GM12878 (cell line): ENCODE results near the gene SH2D6. TPM values are rescaled to one million over a fixed set of nuclear protein-coding genes. Genes with fewer than 3 reads are reported as not detected.

Experiments used
- ATAC-seq: fragments of 200-7000 bp; cut with Tn5 transposase; 3 replicates; pipeline ENCODE4 v1.9.1; 2020; ENCODE audit warnings: mild to moderate bottlenecking, moderate library complexity
- BruUV-seq: library from RNA; stranded (reverse); fragments of 400-500 nt; replicated peaks from 2 replicates; lab custom pipeline; 2021; lab: Mats Ljungman, UMichigan
- CTCF ChIA-PET: fragments of 300-600 bp; sonication (Branson Sonifier 250); formaldehyde crosslinking; extraction: SDS; loops from one replicate; lab custom pipeline; 2021; ENCODE audit warnings: inconsistent platforms; lab: Yijun Ruan, JAX
- POLR2A ChIA-PET: fragments of 350-600 bp; formaldehyde crosslinking; extraction: SDS; loops from one replicate; lab custom pipeline; 2021; ENCODE audit warnings: inconsistent platforms; lab: Charles Lee
- RAD21 ChIA-PET: fragments of 300-600 bp; sonication (Branson Sonifier 250); formaldehyde crosslinking; loops from one replicate; lab custom pipeline; 2023; ENCODE audit warnings: antibody characterized with exemption; ENCODE audit not compliant: unreplicated experiment; lab: Charles Lee
- SMC1A ChIA-PET: fragments of 300-600 bp; sonication (Branson Sonifier 250); formaldehyde crosslinking; loops from one replicate; lab custom pipeline; 2023; ENCODE audit not compliant: unreplicated experiment, uncharacterized antibody; lab: Charles Lee
- DNase-seq: peaks from one replicate; pipeline ENCODE4 v3.0.0-alpha.2; 2011; ENCODE audit warnings: low read depth, low spot score
- FAIRE-seq: peaks from 3 replicates; lab custom pipeline; 2011; peaks lifted over from hg19 to GRCh38; lab: Jason Lieb, UNC
- H2AFZ ChIP-seq: 2 replicates; pipeline ENCODE4 v1.6.0; 2011; ENCODE audit warnings: low read depth, low read length, control low read depth; ENCODE audit not compliant: control insufficient read depth
- H3K27ac ChIP-seq: 2 replicates; pipeline ENCODE4 v1.5.1; 2011; ENCODE audit warnings: control low read depth; ENCODE audit not compliant: control insufficient read depth, insufficient read depth
- H3K27me3 ChIP-seq, 2 experiments: replicated peaks in 1 of 2; 2 replicates each; pipeline versions ENCODE4 v1.6.0 to v1.6.1; 2011; ENCODE audit warnings: low read length in 1 of 2; ENCODE audit not compliant: control insufficient read depth in 2 of 2, insufficient read depth in 2 of 2
- H3K36me3 ChIP-seq, 2 experiments: 2 replicates each; pipeline ENCODE4 v1.5.1; 2011; ENCODE audit warnings: low read length in 1 of 2; ENCODE audit not compliant: control insufficient read depth in 2 of 2, insufficient read depth in 2 of 2
- H3K4me1 ChIP-seq: 2 replicates; pipeline ENCODE4 v1.6.1; 2011; ENCODE audit warnings: mild to moderate bottlenecking, low read length, moderate library complexity, mixed read lengths; ENCODE audit not compliant: control insufficient read depth, insufficient read depth
- H3K4me2 ChIP-seq: 2 replicates; pipeline ENCODE4 v1.6.0; 2011; ENCODE audit warnings: control low read depth; ENCODE audit not compliant: control insufficient read depth, insufficient read depth
- H3K4me3 ChIP-seq: fragments of 200-600 bp; sonication (generic); 2 replicates; pipeline ENCODE4 v1.5.1; 2016
- H3K79me2 ChIP-seq: 2 replicates; pipeline ENCODE4 v1.6.0; 2011; ENCODE audit warnings: low read length; ENCODE audit not compliant: control insufficient read depth, insufficient read depth
- H3K9ac ChIP-seq: 2 replicates; pipeline ENCODE4 v1.8.0; 2011; ENCODE audit warnings: low read length, control low read depth, mixed read lengths; ENCODE audit not compliant: control insufficient read depth, insufficient read depth
- H3K9me3 ChIP-seq: replicated peaks from 3 replicates; pipeline ENCODE4 v1.5.1; 2011; ENCODE audit warnings: mild to moderate bottlenecking, low read length; ENCODE audit not compliant: control insufficient read depth, insufficient read depth
- H4K20me1 ChIP-seq: 2 replicates; pipeline ENCODE4 v1.6.0; 2011; ENCODE audit not compliant: control insufficient read depth, insufficient read depth
- DPF2 ChIP-seq: fragments of 450-650 bp; IDR thresholded peaks from 2 replicates; pipeline ENCODE4 v1.6.1; 2017; ENCODE audit warnings: mild to moderate bottlenecking
- EED ChIP-seq: sonication (generic); IDR thresholded peaks from 2 replicates; pipeline ENCODE4 v1.6.1; 2016; ENCODE audit warnings: antibody characterized with exemption, low read depth
- EGR1 ChIP-seq, 2 experiments: IDR thresholded peaks; 1 replicate in 1 of 2; 2 replicates in 1 of 2; pipeline ENCODE4 v1.6.1; 2011 to 2012; ENCODE audit warnings: low read depth in 2 of 2, low read length in 2 of 2, borderline replicate concordance in 1 of 2, mild to moderate bottlenecking in 1 of 2, moderate library complexity in 1 of 2
- NFYA ChIP-seq: IDR thresholded peaks from 2 replicates; pipeline ENCODE4 v1.6.1; 2011; ENCODE audit warnings: low read depth, mild to moderate bottlenecking, low read length, improper control_type of control experiment, borderline replicate concordance
- POLR2AphosphoS2 ChIP-seq: IDR thresholded peaks from 2 replicates; pipeline ENCODE4 v1.6.1; 2011; ENCODE audit warnings: low read depth, mild to moderate bottlenecking, low read length, improper control_type of control experiment, moderate library complexity
- SMARCA5 ChIP-seq: fragments of 450-650 bp; IDR thresholded peaks from 2 replicates; pipeline ENCODE4 v1.6.1; 2017; ENCODE audit warnings: mild to moderate bottlenecking
- ZBTB11 ChIP-seq: fragments of 450-650 bp; formaldehyde crosslinking; IDR thresholded peaks from 2 replicates; pipeline ENCODE4 v1.5.0; 2022; ENCODE audit warnings: mild to moderate bottlenecking, missing genetic modification characterization
- ZBTB33 ChIP-seq: fragments of 450-650 bp; IDR thresholded peaks from 2 replicates; pipeline ENCODE4 v1.6.1; 2017; ENCODE audit warnings: mild to moderate bottlenecking
- WGBS: methylation state at CpG from one replicate; pipeline ENCODE4 v1.1.6; 2016; ENCODE audit warnings: low lambda C conversion rate; ENCODE audit not compliant: insufficient replicate concordance, insufficient coverage; ENCODE audit errors: missing lambda C conversion rate; 5-methylcytosine and 5-hydroxymethylcytosine counted together
- in situ Hi-C: fragments of 300-500 bp; cut with MboI; formaldehyde crosslinking; loops from 9 replicates; pipeline ENCODE4 v1.14.3; 2018; ENCODE audit warnings: mixed read lengths
- intact Hi-C: fragments of 100-400 bp; cut with micrococcal nuclease; formaldehyde crosslinking; loops from one replicate; pipeline ENCODE4 v1.14.2; 2022; ENCODE audit not compliant: unreplicated experiment
- polyA plus RNA-seq, 11 experiments: library from polyadenylated mRNA; depleted of rRNA in 4 of 11; unstranded in 6 of 11; stranded (reverse) in 5 of 11; fragments of >200 nt; fragmentation: Nextera tagmentation in 4 of 11; fragmentation: Illumina TruSeq in 1 of 11; extraction: Ambion mirVana in 4 of 11; extraction: Trizol in 1 of 11; gene quantifications; 1 replicate in 1 of 11; 2 replicates in 10 of 11; pipeline versions ENCODE4 v1.2.1 to v1.2.3, GENCODE V29; 2011 to 2016; ENCODE audit warnings: inconsistent platforms in 2 of 11, missing spikeins in 2 of 11, low read depth in 1 of 11
- total RNA-seq, 4 experiments: library from RNA; depleted of rRNA in 3 of 4; stranded (reverse); fragments of >200 nt in 3 of 4; fragmentation: Illumina TruSeq in 1 of 4; extraction: Trizol in 1 of 4; gene quantifications; 2 replicates each; pipeline versions ENCODE4 v1.2.1 to v1.2.3, GENCODE V29; 2013 to 2021

Gene SH2D6
- total and polyA plus RNA-seq, 10 of the 15 experiments (the other 5 are each of a cell fraction or from before 2014, with no cell fraction given) = 0.23 to 0.59 (median 0.34) TPM; not detected in 6

DNA sequence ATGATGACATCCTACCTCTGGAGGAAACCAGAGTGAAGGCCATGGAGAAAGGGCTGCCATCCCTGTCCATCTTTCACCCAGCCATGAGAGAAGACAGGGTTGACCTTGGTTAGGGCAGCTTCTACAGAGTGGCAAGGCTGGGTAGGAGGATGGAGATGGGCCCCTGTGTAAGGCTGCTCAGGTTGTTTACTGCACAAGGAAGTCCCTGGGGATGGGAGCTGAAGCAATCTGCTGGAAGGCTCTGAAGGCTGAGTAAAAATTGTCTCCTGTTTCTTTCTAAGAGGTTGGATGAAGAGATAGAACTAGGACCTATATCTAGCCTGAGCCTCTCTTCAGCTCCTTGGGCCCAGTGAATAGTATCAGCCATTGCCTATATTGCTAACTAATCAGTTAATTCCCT is 49.6 kb upstream of the SH2D6 start (continued):
- TF ChIP-seq ZBTB11 (CRISPR knock-in tag) (no peak), SMARCA5 (no peak), NFYA (no peak)

GRCh38 chr2:85369500-85369899 is 49.0 kb upstream of the SH2D6 start:
- Histone ChIP-seq H2AFZ (no peak overlapping the region), H3K27me3 (no peaks in the 10 kb centered on the region), H3K27ac (no peak overlapping the region), H3K4me3 (no peak overlapping the region), H3K9ac (no peak overlapping the region), H3K9me3 (no peaks in the 10 kb centered on the region), H3K4me1 (no peaks in the 10 kb centered on the region), H3K36me3 (no peaks in the 10 kb centered on the region), H3K79me2 (no peaks in the 10 kb centered on the region), H3K4me2 (no peak overlapping the region), H4K20me1 (no peaks in the 10 kb centered on the region)
- POLR2A ChIA-PET = interaction anchor here (1.6 kb wide), 1 partner anchor 16 kb away, joined by 5 read pairs; no protein-coding TSS in a partner anchor
- ATAC-seq (no peak), FAIRE-seq (no peak), DNase-seq (no peak)
- intact Hi-C loops = no loop called here
- BruUV-seq = no TSS peak
- RAD21 ChIA-PET = no interaction called here
- in situ Hi-C loops = no loop called here
- SMC1A ChIA-PET = no interaction called here
- WGBS = 91% methylated on average over 5 of the region's 5 CpGs
- TF ChIP-seq POLR2AphosphoS2 = no peak
- no peak for TF ChIP-seq ZBTB33
- no peak for TF ChIP-seq EGR1 (IDR thresholded peaks at IDR 0.05; ENCODE audit: borderline replicate concordance in 1 of 2, low read depth in 2 of 2, low read length in 2 of 2)
- TF ChIP-seq DPF2 = no peak
- TF ChIP-seq EED = no peak
- CTCF ChIA-PET = interaction anchor here (0.7 to 1.8 kb wide), 2 partner anchors 15 to 71 kb away, joined by 3 to 5 read pairs; partner anchors contain the start of genes ELMOD3 and RETSAT
